Endodermal cell (in vitro differentiated cells): ENCODE data around the gene SLC6A11. TPM values are rescaled to one million over a fixed set of nuclear protein-coding genes. Genes with fewer than 3 reads are reported as not detected.

Experiments
- DNase-seq: peaks from one replicate; pipeline ENCODE4 v3.0.0-alpha.2; 2017
- H3K27ac ChIP-seq: 2 replicates; pipeline ENCODE4 v1.5.1; 2013; ENCODE audit warnings: mild to moderate bottlenecking, low read depth, low read length, moderate library complexity
- H3K27me3 ChIP-seq: 2 replicates; pipeline ENCODE4 v1.6.1; 2013; ENCODE audit warnings: mild to moderate bottlenecking, low read length, moderate library complexity; ENCODE audit not compliant: insufficient read depth, control insufficient read depth, poor library complexity, severe bottlenecking
- H3K36me3 ChIP-seq: 2 replicates; pipeline ENCODE4 v1.7.0; 2013; ENCODE audit warnings: mild to moderate bottlenecking, low read length, moderate library complexity; ENCODE audit not compliant: control insufficient read depth, insufficient read depth
- H3K4me1 ChIP-seq: one replicate; pipeline ENCODE4 v1.7.0; 2013; ENCODE audit warnings: low read length; ENCODE audit not compliant: control insufficient read depth, insufficient read depth
- H3K4me3 ChIP-seq: 2 replicates; pipeline ENCODE4 v1.5.1; 2013; ENCODE audit warnings: mild to moderate bottlenecking, low read length, moderate library complexity
- H3K9ac ChIP-seq: 2 replicates; pipeline ENCODE4 v1.6.1; 2013; ENCODE audit warnings: mild to moderate bottlenecking, low read length, moderate library complexity; ENCODE audit not compliant: poor library complexity, severe bottlenecking; ENCODE audit errors: extremely low read depth
- H3K9me3 ChIP-seq: 2 replicates; pipeline ENCODE4 v1.6.1; 2013; ENCODE audit warnings: mild to moderate bottlenecking, low read length, moderate library complexity; ENCODE audit not compliant: control insufficient read depth
- H3K27ac Mint-ChIP-seq: 2 replicates; pipeline ENCODE4 v1.8.0; 2020; ENCODE audit warnings: mixed read lengths
- H3K27me3 Mint-ChIP-seq: 2 replicates; pipeline ENCODE4 v1.8.0; 2021; ENCODE audit warnings: mild to moderate bottlenecking, mixed read lengths; ENCODE audit not compliant: insufficient read depth
- H3K36me3 Mint-ChIP-seq: 2 replicates; pipeline ENCODE4 v1.8.0; 2020; ENCODE audit warnings: low read depth, mixed read lengths
- H3K4me1 Mint-ChIP-seq: 2 replicates; pipeline ENCODE4 v1.8.0; 2020; ENCODE audit warnings: mixed read lengths
- H3K4me3 Mint-ChIP-seq: 2 replicates; pipeline ENCODE4 v1.8.0; 2020; ENCODE audit warnings: mild to moderate bottlenecking, moderate library complexity, mixed read lengths
- H3K9me3 Mint-ChIP-seq: 2 replicates; pipeline ENCODE4 v1.8.0; 2020; ENCODE audit warnings: mild to moderate bottlenecking, mixed read lengths
- CTCF ChIP-seq: fragments of 200-600 bp; sonication (generic); conservative IDR thresholded peaks from 2 replicates; pipeline ENCODE4 v1.5.0; 2021; ENCODE audit warnings: antibody characterized with exemption, mild to moderate bottlenecking
- WGBS, 2 experiments: methylation state at CpG; one replicate each; pipeline versions ENCODE4 v1.1.5 to v1.1.7; 2013; ENCODE audit warnings: missing lambda C conversion rate in 2 of 2, mixed read lengths in 1 of 2; ENCODE audit not compliant: insufficient coverage in 1 of 2, insufficient read length in 1 of 2; 5-methylcytosine and 5-hydroxymethylcytosine counted together
- total RNA-seq, 2 donors: library from RNA; stranded (reverse); fragmentation: NEBNext Ultra II Directional in 1 of 2; extraction: Animal tissue kit (Norgen Biotek cat#: 25700) in 1 of 2; gene quantifications; 2 replicates in 1 of 2; 3 replicates in 1 of 2; pipeline ENCODE4 v1.2.1, GENCODE V29; 2021

SLC6A11 gene
- total RNA-seq, 2 donors from 2014 or later, result 0.27 to 0.73 TPM

DNA sequence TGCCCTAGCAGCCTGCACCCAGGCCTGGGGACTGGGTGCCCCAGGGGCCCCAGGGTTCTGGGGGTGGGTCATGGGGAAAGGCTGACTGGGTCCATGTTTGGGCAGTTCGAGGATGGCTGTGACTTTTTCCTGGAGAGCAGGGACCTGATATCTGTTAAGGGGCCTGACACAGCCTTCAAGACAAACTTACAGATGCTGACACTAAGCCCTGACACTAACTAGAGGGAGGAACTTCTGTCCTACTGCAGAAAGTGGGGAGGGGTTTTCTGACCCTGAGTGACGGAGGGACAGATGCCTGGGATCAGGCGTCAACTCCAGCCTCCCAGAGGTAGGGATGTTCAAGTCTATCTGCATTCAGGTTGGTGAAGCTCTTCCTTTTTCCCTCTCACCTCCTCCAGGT lies 45.0 kb upstream of the SLC6A11 start:
- Mint-ChIP-seq H3K4me3 (no peak overlapping the region), H3K4me1 (no peaks in the 10 kb centered on the region), H3K27me3 (peaks cover 34% of the 10 kb centered on the region), H3K27ac (no peak overlapping the region), H3K9me3 (no peaks in the 10 kb centered on the region), H3K36me3 (no peaks in the 10 kb centered on the region)
- no peak overlapping the region for H3K27ac ChIP-seq
- 73% methylated on average over 3 of the region's 3 CpGs; no CpG with 5 or more reads in 1 of the 2 experiments for WGBS, 2 experiments
- no peak for TF ChIP-seq CTCF
- H3K9ac ChIP-seq, result no peak overlapping the region
- no peaks in the 10 kb centered on the region for H3K4me1 ChIP-seq
- no peaks in the 10 kb centered on the region for H3K36me3 ChIP-seq
- no peaks in the 10 kb centered on the region for H3K27me3 ChIP-seq
- H3K4me3 ChIP-seq, result no peak overlapping the region
- H3K9me3 ChIP-seq, result no peaks in the 10 kb centered on the region
- DNase-seq, result peak; percentile 34

DNA sequence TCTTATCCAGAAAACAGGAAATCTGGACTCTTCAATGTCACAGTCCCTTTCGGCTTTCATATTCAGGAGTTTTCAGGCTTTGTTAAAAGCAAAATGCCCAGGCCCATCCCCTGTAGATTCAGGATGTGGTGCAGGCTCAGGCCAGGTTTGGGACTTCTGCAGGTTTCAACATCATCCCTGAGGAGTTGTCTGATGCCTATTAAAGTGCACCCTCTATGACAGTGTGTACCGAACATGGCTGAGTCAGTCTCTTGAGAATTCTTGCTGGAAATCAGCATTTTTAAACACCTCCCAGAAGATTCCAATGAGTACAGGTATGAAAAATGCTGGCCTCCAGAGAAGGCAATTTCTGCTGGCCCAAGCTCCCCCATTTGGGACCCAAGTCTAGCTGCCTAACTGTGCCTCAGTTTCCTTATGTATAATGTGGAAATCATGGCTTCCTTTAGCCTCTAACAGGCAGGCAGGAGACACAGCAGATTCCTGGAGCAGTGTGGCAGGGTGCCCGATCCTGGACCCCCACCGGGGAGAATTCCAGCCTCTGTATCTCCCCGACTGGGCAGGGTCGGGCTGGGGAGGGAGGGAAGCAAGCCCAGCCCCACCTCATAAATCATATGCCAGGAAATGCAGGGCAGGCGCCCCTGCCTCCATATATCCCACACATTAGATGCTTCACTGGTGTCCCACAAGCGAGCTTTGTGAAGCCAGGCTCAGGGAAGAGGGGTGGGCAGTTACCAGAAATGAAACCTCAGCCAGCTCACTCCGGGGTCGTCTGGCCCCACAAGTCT lies 44.4 kb upstream of the SLC6A11 start:
- Mint-ChIP-seq H3K4me3 (no peak overlapping the region), H3K4me1 (no peaks in the 10 kb centered on the region), H3K27me3 (peaks cover 37% of the 10 kb centered on the region), H3K36me3 (no peaks in the 10 kb centered on the region), H3K9me3 (no peaks in the 10 kb centered on the region), H3K27ac (no peak overlapping the region)
- WGBS, 2 experiments, result 83 to 90% methylated on average over 7 to 10 of the region's 10 CpGs
- no peak overlapping the region for H3K4me3 ChIP-seq
- DNase-seq, result peak; percentile 32
- H3K27ac ChIP-seq, result no peak overlapping the region
- no peak overlapping the region for H3K9ac ChIP-seq
- no peaks in the 10 kb centered on the region for H3K36me3 ChIP-seq
- H3K4me1 ChIP-seq, result no peaks in the 10 kb centered on the region
- H3K9me3 ChIP-seq, result no peaks in the 10 kb centered on the region
- no peaks in the 10 kb centered on the region for H3K27me3 ChIP-seq
- TF ChIP-seq CTCF, result no peak

DNA sequence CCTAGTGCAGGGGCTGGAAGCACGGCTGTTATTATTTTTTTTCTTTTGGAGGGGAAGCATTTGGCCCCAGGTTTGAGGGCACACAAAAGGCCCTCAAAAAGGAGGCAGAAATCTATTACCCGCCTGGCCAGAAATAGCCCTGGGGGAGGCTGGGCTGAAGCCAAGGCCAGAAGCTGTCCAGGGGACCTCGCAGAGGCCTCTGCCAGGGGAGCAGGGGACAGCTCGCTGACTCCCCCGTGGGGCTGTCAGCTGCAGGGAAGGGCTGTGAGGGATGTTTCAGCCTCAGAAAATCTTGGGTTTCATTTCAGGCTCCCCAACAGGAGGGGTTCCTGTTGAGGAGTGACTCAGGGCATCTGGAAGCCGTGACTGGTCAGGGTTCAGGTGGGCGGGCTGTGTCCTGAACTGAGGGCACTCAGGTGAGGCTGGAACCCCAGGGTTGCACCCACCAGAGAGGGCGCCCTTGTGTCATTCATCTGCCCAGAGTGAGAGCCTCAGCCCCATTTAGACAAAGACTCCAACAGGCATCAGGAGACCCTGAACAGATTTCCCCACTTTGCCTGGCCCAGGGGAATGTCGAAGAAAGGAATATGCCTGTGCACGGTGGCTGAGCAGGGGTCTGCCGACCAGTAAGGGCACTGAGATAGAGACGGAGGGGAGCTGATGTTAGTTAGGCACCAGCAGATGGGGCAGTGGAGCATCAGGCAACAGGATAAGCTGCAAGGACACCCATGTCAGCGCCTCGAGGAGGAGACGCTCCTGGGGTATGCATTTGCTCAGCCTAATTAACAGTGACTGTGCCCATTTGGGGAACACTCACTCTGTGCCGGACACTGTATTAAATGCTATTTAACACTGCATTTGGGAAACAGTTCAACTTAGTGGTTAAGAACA lies 43.5 kb upstream of the SLC6A11 start:
- WGBS, 2 experiments, result 69 to 73% methylated on average over 12 to 16 of the region's 16 CpGs
- peak; percentile 93 for DNase-seq
- Mint-ChIP-seq H3K36me3 (no peaks in the 10 kb centered on the region), H3K27ac (no peak overlapping the region), H3K9me3 (no peaks in the 10 kb centered on the region), H3K27me3 (peaks cover 32% of the 10 kb centered on the region), H3K4me1 (no peaks in the 10 kb centered on the region), H3K4me3 (no peak overlapping the region)
- peak; percentile 76 for TF ChIP-seq CTCF
- Histone ChIP-seq H3K4me3 (no peak overlapping the region), H3K27ac (no peak overlapping the region), H3K4me1 (no peaks in the 10 kb centered on the region), H3K9ac (no peak overlapping the region), H3K36me3 (no peaks in the 10 kb centered on the region), H3K9me3 (no peaks in the 10 kb centered on the region), H3K27me3 (no peaks in the 10 kb centered on the region)
